GM19395 (cell line): ENCODE data around the gene P4HA2.
"Not testable (repeated sequence)": the region's sequence is repeated elsewhere in the genome, so short reads cannot be mapped to it uniquely, and the experiment has no call there.

Experiments used
- ATAC-seq: cut with Tn5 transposase; IDR thresholded peaks from one replicate; pipeline ENCODE4 v1.9.1; 2021; ENCODE audit warnings: mild to moderate bottlenecking, moderate library complexity; ENCODE audit not compliant: unreplicated experiment

Gene P4HA2

GRCh38 chr5:132203916-132204315 is 23.7 kb downstream of the P4HA2 start:
- ATAC-seq = no peak

DNA sequence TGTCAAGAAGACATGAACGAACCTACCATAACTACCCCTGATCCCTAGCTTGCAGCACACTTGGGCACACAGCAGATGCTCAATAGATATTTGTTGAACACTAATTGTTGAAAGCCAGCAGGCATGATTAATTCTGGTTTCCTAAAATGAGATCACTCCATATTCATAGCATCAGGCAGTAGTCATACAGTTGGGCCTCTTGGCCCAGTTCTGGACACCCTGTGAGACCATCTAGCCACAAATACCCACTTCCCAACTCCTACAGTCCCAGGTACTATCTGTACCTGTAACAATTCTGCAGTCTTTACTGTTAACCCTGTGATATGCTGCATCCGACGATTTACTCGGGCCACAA is 24.2 kb downstream of the P4HA2 start:
- no peak for ATAC-seq

DNA sequence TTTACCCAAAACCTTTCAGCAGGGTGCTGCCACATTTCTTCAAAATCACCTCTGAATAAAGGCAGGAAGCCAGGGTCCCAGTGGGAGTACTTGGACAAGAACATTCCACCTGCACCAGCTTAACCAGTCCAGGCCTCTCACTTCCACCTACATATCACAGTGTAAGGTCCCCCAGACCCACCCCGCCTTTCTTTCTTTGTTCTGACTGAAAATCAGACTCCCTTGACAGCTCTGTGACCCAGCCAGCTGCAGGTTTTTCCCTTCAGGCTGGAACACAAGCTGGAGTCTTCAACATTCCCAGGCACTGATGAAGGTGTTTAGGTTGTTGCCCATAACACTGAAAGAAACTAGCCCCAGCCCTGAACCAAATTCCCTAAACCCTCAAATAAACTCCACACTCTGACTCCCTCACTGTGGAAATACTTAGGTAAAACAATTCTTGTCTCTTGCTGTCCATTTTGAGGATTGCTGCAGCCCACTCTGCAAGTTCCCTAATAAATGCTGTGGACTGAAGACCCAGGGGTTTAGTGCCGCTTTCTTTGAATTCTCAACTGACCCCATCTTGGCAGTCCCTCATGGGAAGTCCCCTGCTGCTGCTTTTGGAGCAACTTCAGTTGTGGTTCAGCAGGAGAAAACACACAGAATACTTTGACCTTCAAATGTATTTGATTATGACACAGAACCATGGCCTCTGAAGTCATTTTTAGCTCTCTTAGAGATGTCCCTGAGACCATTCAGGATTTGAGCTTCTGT is 24.8 kb downstream of the P4HA2 start:
- ATAC-seq = no peak

GRCh38 chr5:132199116-132199680 is 28.5 kb downstream of the P4HA2 start:
- ATAC-seq = no peak

DNA sequence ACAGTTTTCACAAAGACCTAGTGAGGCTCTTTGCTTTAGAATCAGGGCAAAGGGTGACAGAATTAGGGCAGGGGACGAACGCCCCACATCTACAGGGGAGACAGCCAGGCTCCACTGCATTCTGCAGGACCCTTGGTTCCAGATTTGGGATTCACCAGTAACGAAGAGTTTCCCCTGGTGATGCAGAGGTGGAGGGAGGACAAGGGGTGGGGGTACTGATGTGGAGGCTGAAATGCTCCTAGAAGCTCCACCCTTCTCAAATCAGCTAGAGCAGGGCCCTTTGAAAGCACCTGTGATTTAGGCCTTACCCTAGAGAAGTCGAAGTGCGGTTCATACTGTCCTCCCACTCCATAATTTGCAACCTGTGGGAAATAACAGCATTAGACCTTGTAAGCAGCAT is 29.1 kb downstream of the P4HA2 start:
- ATAC-seq = no peak

DNA sequence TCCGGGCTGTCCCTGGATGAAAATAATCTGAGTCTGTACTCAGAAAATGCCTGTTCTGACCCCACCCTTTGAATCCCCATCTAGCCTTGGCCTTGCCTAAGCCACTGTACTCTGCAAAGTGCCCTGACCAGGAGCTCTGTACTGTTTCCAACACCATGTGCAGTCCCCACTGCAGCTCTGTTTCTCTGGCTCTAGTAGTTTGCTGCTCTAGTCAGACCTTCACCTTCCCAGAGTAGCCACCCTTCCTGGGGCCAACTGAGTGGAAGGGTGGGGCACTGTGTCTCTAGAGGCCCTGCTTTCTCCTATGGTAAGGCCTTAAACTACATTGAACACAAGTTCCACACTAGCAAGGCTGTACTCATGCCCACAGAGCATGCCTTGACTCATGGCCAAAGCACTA is 31.9 kb downstream of the P4HA2 start:
- ATAC-seq = no peak

DNA sequence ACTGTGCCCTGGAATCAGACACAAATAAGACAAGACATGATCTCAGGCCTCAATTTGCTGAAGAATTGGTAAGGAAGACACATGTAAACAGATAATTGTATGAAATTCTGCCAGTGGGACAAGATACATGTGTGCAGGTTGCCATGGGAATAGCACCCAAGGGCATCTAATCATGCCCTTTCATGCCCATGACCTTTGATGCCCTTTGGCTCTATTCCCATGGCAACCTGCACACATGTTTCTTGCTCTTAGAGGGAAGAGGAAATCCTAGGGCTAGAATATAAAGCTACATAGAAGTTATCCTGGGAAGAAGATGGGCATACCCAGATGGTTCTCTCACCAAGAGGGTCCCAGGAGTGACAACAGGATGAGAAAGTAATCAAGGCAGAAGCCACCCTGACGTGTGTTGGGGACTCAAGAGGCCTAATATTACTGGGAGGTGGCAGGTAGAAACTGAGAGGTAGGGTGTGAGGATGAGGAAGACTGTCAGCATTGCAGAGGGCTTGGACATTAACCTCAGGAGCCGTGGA is 34.4 kb downstream of the P4HA2 start:
- no peak for ATAC-seq

- peak; percentile 82 for ATAC-seq
Measured at GRCh38 chr5:132190161-132190817, 37.4 kb downstream of the P4HA2 start.

GRCh38 chr5:132184588-132184987 is 43.1 kb downstream of the P4HA2 start:
- ATAC-seq = no peak

GRCh38 chr5:132183723-132184122 is 43.9 kb downstream of the P4HA2 start:
- ATAC-seq = no peak

DNA sequence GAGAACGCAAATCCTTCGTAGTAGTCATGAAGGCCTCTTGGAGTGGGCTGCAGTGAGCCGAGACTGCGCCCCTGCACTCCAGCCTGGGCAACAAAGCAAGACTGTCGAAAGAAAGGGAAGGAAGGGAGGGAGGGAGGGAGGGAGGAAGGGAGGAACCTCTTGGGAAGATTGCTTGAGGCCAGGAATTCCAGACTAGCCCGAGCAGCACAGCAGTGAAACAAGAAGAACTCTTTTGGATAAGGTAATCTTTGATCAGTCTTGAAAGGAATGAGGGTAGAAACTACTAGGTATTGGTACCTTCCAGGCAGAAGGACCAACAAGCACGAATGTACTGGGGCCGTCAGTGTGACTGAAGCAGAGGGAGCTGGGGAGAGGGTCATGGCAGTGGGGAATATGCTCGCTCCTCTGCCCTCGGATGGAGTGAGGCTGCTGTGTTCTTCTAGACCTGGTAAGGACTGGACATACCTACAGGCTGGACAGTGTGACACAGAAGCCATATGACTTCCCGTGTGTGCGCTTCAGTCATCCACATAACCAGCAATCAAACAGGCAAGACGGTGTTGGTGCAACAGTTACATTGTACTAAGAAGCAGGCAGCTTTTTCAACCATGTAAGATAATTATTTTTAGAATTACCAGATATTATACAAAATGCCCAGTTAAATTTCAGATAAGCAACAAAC is 45.2 kb downstream of the P4HA2 start:
- no peak for ATAC-seq

GRCh38 chr5:132181011-132181629 is 46.5 kb downstream of the P4HA2 start:
- ATAC-seq = no peak

DNA sequence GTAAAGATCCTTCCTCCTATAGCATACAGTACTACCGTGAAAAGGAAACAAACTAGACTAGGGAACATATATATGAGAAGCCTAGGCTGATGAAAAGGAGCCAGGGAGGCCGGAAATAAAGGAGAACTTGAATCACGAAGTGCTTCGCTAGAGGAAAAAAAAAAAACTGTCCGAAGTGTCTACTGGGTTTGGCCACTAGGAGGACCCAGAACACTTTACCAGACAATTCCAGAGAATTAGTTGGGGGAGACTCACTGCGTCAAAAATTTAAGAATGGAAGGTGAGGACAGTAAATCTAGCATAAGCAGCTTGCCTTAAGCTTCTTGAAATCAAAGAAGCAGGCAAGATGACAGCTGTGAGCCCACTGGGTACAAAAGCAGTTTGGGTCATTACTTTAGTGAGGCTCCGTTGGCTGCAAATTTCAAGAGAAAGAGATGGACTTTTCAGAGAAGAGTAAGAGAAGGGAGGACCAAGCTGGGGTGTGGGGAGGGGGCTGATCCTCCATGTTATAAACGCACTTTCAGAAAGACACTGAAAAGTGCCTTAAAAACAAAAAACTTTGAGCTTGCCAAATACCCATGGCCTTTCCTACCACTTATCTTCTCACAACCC is 47.4 kb downstream of the P4HA2 start:
- no peak for ATAC-seq

- no peak for ATAC-seq
Measured at GRCh38 chr5:132179405-132179804, 48.2 kb downstream of the P4HA2 start.

DNA sequence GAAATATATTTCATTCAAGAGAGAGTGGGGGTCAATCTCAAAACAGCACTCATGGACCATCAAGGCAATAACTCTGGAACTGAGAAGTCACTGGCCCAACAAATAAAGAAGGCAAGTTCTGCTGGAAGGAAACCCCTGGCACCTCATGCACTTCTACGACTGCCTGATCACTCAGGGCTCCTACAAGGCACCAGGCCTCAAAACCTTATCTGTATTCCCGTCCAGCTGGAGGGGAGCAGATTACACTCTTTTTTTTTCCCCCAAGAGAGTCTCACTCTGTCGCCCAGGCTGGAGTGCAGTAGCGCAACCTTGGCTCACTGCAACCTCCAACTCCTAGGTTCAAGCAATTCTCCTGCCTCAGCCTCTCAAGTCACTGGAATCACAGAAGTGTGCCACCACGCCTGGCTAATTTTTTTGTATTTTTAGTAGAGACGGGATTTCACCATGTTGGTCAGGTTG is 49.9 kb downstream of the P4HA2 start:
- no peak for ATAC-seq

DNA sequence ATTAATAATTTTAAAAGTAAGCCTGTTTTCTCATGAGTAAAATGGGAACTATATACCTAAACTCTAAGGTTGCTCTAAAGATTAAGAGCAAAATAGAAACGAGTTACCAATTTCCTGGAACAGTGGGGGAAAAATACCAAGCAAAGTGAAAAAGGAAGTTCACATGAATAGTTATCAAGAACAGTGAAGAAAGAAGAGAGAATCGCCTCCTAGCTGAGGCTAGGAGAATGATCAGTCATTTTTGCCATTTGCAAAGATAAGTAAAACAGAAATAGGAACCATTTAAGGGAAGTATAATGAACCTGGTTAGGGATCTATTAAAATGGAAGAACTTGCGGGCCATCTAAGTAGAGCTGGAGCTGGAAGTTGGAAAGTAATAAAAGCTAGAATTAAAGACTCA is 50.7 kb downstream of the P4HA2 start:
- peak; percentile 69 for ATAC-seq

DNA sequence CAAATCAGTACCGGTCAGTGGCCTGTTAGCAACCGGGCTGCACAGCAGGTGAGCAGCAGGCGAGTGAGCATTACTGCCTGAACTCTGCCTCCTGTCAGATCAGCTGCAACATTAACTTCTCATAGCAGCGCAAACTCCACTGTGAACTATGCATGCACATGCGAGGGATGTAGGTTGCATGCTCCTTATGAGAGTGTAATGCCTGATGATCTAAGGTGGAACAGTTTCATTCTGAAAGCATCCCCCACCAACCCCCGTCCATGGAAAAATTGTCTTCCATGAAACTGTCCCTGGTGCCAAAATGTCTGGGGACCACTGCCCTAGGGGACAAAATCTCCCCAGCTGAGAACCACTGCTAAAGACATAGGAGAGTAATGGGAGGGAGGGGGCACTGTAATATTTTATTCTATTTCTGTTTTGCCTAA is 51.1 kb downstream of the P4HA2 start:
- ATAC-seq = peak; percentile 12

GRCh38 chr5:132162945-132163344 is 64.7 kb downstream of the P4HA2 start:
- ATAC-seq = no peak

DNA sequence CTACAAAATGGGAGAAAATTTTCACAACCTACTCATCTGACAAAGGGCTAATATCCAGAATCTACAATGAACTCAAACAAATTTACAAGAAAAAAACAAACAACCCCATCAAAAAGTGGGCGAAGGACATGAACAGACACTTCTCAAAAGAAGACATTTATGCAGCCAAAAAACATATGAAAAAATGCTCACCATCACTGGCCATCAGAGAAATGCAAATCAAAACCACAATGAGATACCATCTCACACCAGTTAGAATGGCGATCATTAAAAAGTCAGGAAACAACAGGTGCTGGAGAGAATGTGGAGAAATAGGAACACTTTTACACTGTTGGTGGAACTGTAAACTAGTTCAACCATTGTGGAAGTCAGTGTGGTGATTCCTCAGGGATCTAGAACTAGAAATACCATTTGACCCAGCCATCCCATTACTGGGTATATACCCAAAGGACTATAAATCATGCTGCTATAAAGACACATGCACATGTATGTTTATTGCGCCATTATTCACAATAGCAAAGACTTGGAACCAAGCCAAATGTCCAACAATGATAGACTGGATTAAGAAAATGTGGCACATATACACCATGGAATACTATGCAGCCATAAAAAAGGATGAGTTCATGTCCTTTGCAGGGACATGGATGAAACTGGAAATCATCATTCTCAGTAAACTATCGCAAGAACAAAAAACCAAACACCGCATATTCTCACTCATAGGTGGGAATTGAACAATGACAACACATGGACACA is 65.9 kb downstream of the P4HA2 start:
- ATAC-seq = not testable (repeated sequence)

DNA sequence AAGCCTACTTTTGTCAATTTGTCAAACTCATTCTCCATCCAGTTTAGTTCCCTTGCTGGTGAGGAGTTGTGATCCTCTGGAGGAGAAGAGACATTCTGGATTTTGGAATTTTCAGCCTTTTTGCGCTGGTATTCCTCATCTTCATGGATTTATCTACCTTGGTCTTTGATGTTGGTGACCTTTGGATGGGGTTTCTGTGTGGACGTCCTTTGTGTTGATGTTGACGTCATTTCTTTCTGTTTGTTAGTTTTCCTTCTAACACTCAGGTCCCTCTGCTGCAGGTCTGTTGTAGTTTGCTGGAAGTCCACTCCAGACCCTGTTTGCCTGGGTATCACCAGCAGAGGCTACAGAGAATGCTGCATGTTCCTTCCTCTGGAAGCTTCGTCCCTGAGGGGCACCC is 71.2 kb downstream of the P4HA2 start:
- ATAC-seq = no peak
